Neuronal stem cell (in vitro differentiated cells): ENCODE measurements around the gene N4BP2L1.

Experiments used
- DNase-seq: peaks from one replicate; pipeline ENCODE4 v3.0.0-alpha.2; 2013; ENCODE audit warnings: low spot score
- H2AFZ ChIP-seq: one replicate; pipeline ENCODE4 v1.6.1; 2013; ENCODE audit warnings: mild to moderate bottlenecking, low read length, inconsistent platforms
- H2AK5ac ChIP-seq: 2 replicates; pipeline ENCODE4 v1.6.1; 2013; ENCODE audit warnings: low read depth, mild to moderate bottlenecking, inconsistent platforms, low read length, moderate library complexity, mixed read lengths
- H2BK120ac ChIP-seq: 2 replicates; pipeline ENCODE4 v1.6.1; 2013; ENCODE audit warnings: low read depth, mild to moderate bottlenecking, inconsistent platforms, low read length, moderate library complexity, mixed read lengths
- H2BK12ac ChIP-seq: one replicate; pipeline ENCODE4 v1.6.1; 2013; ENCODE audit warnings: low read length, inconsistent platforms
- H2BK15ac ChIP-seq: 2 replicates; pipeline ENCODE4 v1.6.1; 2013; ENCODE audit warnings: mild to moderate bottlenecking, low read length, inconsistent platforms, mixed read lengths
- H2BK5ac ChIP-seq: one replicate; pipeline ENCODE4 v1.6.1; 2013; ENCODE audit warnings: inconsistent platforms, mild to moderate bottlenecking, low read length, moderate library complexity
- H3K14ac ChIP-seq: one replicate; pipeline ENCODE4 v1.6.1; 2013; ENCODE audit warnings: low read length, inconsistent platforms
- H3K18ac ChIP-seq: 2 replicates; pipeline ENCODE4 v1.6.1; 2013; ENCODE audit warnings: low read length, inconsistent platforms
- H3K23ac ChIP-seq: 2 replicates; pipeline ENCODE4 v1.6.1; 2013; ENCODE audit warnings: low read depth, mild to moderate bottlenecking, mixed read lengths, low read length, inconsistent platforms; ENCODE audit not compliant: poor library complexity
- H3K27ac ChIP-seq: replicated peaks from 3 replicates; pipeline ENCODE4 v1.5.1; 2013; ENCODE audit warnings: low read length, inconsistent platforms
- H3K27me3 ChIP-seq, 3 experiments: 2 replicates each; pipeline ENCODE4 v1.6.1; 2013; ENCODE audit warnings: low read length in 3 of 3, mild to moderate bottlenecking in 2 of 3, inconsistent platforms in 1 of 3, low read depth in 1 of 3, mixed read lengths in 1 of 3, moderate library complexity in 1 of 3; ENCODE audit not compliant: control insufficient read depth in 3 of 3, insufficient read depth in 3 of 3
- H3K36me3 ChIP-seq, 2 donors: replicated peaks in 1 of 2; 2 replicates each; pipeline ENCODE4 v1.6.1; 2013; ENCODE audit warnings: low read length in 2 of 2; ENCODE audit not compliant: control insufficient read depth in 2 of 2, insufficient read depth in 2 of 2
- H3K4ac ChIP-seq: 2 replicates; pipeline ENCODE4 v1.6.1; 2013; ENCODE audit warnings: inconsistent platforms, mild to moderate bottlenecking, low read length, moderate library complexity
- H3K4me1 ChIP-seq, 2 donors: 1 replicate in 1 of 2; 2 replicates in 1 of 2; pipeline ENCODE4 v1.6.1; 2013; ENCODE audit warnings: low read length in 2 of 2, low read depth in 1 of 2; ENCODE audit not compliant: control insufficient read depth in 2 of 2, insufficient read depth in 1 of 2
- H3K4me2 ChIP-seq: one replicate; pipeline ENCODE4 v1.6.1; 2013; ENCODE audit warnings: mild to moderate bottlenecking, low read length, inconsistent platforms; ENCODE audit not compliant: insufficient read depth, poor library complexity, severe bottlenecking
- H3K4me3 ChIP-seq, 2 donors: 2 replicates each; pipeline ENCODE4 v1.5.1; 2013; ENCODE audit warnings: low read length in 2 of 2, mild to moderate bottlenecking in 2 of 2, inconsistent platforms in 1 of 2, moderate library complexity in 1 of 2
- H3K79me1 ChIP-seq: one replicate; pipeline ENCODE4 v1.6.1; 2013; ENCODE audit warnings: low read depth, mild to moderate bottlenecking, inconsistent platforms, low read length, moderate library complexity
- H3K9ac ChIP-seq: one replicate; pipeline ENCODE4 v1.6.1; 2013; ENCODE audit warnings: mild to moderate bottlenecking, low read depth, low read length, inconsistent platforms; ENCODE audit not compliant: poor library complexity
- H3K9me3 ChIP-seq, 2 donors: replicated peaks in 1 of 2; 2 replicates each; pipeline versions ENCODE3 to v1.6.1; 2013; ENCODE audit warnings: low read length in 2 of 2, mild to moderate bottlenecking in 2 of 2, inconsistent platforms in 1 of 2, low read depth in 1 of 2, mixed read lengths in 1 of 2, moderate library complexity in 1 of 2; ENCODE audit not compliant: control insufficient read depth in 2 of 2, insufficient read depth in 1 of 2
- H4K8ac ChIP-seq: one replicate; pipeline ENCODE4 v1.6.1; 2013; ENCODE audit warnings: low read depth, mild to moderate bottlenecking, inconsistent platforms, low read length, moderate library complexity
- H4K91ac ChIP-seq: one replicate; pipeline ENCODE4 v1.6.1; 2013; ENCODE audit warnings: low read length, low read depth, mild to moderate bottlenecking, inconsistent platforms; ENCODE audit not compliant: poor library complexity
- WGBS, 2 donors: extraction: QIAGEN DNeasy Blood & Tissue Kit; methylation state at CpG; one replicate each; pipeline ENCODE4 v1.1.7; 2013; ENCODE audit warnings: missing lambda C conversion rate in 2 of 2, mixed read lengths in 1 of 2; ENCODE audit not compliant: insufficient read length in 2 of 2, insufficient replicate concordance in 1 of 2; ENCODE audit errors: extremely low coverage in 2 of 2; 5-methylcytosine and 5-hydroxymethylcytosine counted together

N4BP2L1 gene

GRCh38 chr13:32446220-32446619 is 18.3 kb upstream of the N4BP2L1 start:
- Histone ChIP-seq H3K4ac (no peak overlapping the region), H2BK5ac (no peak overlapping the region), H2BK12ac (no peak overlapping the region), H3K27ac (no peak overlapping the region), H4K91ac (no peak overlapping the region), H3K9me3 (no peaks in the 10 kb centered on the region), H2BK15ac (no peak overlapping the region), H3K4me2 (no peak overlapping the region), H3K14ac (no peak overlapping the region), H3K9ac (no peak overlapping the region), H2AFZ (no peak overlapping the region), H3K23ac (no peak overlapping the region), H4K8ac (no peak overlapping the region), H3K79me1 (no peaks in the 10 kb centered on the region), H3K36me3 (no peaks in the 10 kb centered on the region), H3K18ac (no peak overlapping the region), H2AK5ac (no peak overlapping the region), H3K27me3 (no peaks in the 10 kb centered on the region), H3K4me3 (no peak overlapping the region), H2BK120ac (no peak overlapping the region), H3K4me1 (peaks cover 0 to 5% of the 10 kb centered on the region in 2 donors)
- no peak for DNase-seq
- no CpG with 5 or more reads among the region's 3 CpGs for WGBS, 2 donors

GRCh38 chr13:32445461-32445860 is 17.5 kb upstream of the N4BP2L1 start:
- Histone ChIP-seq H3K9me3 (no peaks in the 10 kb centered on the region), H2BK120ac (no peak overlapping the region), H4K8ac (no peak overlapping the region), H3K23ac (no peak overlapping the region), H3K27me3 (no peaks in the 10 kb centered on the region), H3K79me1 (peaks cover 2% of the 10 kb centered on the region), H2BK5ac (no peak overlapping the region), H2AFZ (no peak overlapping the region), H2BK15ac (no peak overlapping the region), H3K36me3 (no peaks in the 10 kb centered on the region), H3K27ac (no peak overlapping the region), H3K4me3 (no peak overlapping the region), H2AK5ac (no peak overlapping the region), H2BK12ac (no peak overlapping the region), H4K91ac (no peak overlapping the region), H3K9ac (no peak overlapping the region), H3K4me2 (no peak overlapping the region), H3K4ac (no peak overlapping the region), H3K14ac (no peak overlapping the region), H3K4me1 (peaks cover 0 to 5% of the 10 kb centered on the region in 2 donors), H3K18ac (no peak overlapping the region)
- no CpG with 5 or more reads among the region's 2 CpGs for WGBS, 2 donors
- DNase-seq = no peak

GRCh38 chr13:32443111-32443510 is 15.2 kb upstream of the N4BP2L1 start:
- Histone ChIP-seq H3K23ac (no peak overlapping the region), H3K27ac (no peak overlapping the region), H4K91ac (no peak overlapping the region), H2BK120ac (no peak overlapping the region), H2AFZ (no peak overlapping the region), H3K36me3 (no peaks in the 10 kb centered on the region), H4K8ac (no peak overlapping the region), H3K9ac (no peak overlapping the region), H3K4me1 (peaks cover 0 to 5% of the 10 kb centered on the region in 2 donors), H2BK12ac (no peak overlapping the region), H3K4ac (no peak overlapping the region), H3K79me1 (peaks cover 2% of the 10 kb centered on the region), H2BK5ac (no peak overlapping the region), H3K9me3 (no peaks in the 10 kb centered on the region), H3K4me2 (no peak overlapping the region), H3K27me3 (no peaks in the 10 kb centered on the region), H2BK15ac (no peak overlapping the region), H2AK5ac (no peak overlapping the region), H3K14ac (no peak overlapping the region), H3K18ac (no peak overlapping the region), H3K4me3 (no peak overlapping the region)
- WGBS, 2 donors = no CpG with 5 or more reads among the region's 2 CpGs
- DNase-seq = no peak

GRCh38 chr13:32438871-32439270 is 10.9 kb upstream of the N4BP2L1 start:
- H3K4me2 ChIP-seq = no peak overlapping the region
- no peak overlapping the region for H2BK12ac ChIP-seq
- H3K9ac ChIP-seq = no peak overlapping the region
- H2BK5ac ChIP-seq = no peak overlapping the region
- no peaks in the 10 kb centered on the region for H3K27me3 ChIP-seq
- H3K23ac ChIP-seq = no peak overlapping the region
- H2AFZ ChIP-seq = no peak overlapping the region
- no peaks in the 10 kb centered on the region for H3K9me3 ChIP-seq
- no peak overlapping the region for H3K4me3 ChIP-seq
- no peak overlapping the region for H2AK5ac ChIP-seq
- H3K79me1 ChIP-seq = peaks cover 2% of the 10 kb centered on the region
- WGBS, 2 donors = no CpG with 5 or more reads among the region's 4 CpGs
- no peaks in the 10 kb centered on the region for H3K36me3 ChIP-seq
- H3K27ac ChIP-seq = no peak overlapping the region
- no peak overlapping the region for H2BK15ac ChIP-seq
- no peaks in the 10 kb centered on the region for H3K4me1 ChIP-seq
- no peak overlapping the region for H4K8ac ChIP-seq
- no peak overlapping the region for H2BK120ac ChIP-seq
- no peak overlapping the region for H3K14ac ChIP-seq
- H3K18ac ChIP-seq = no peak overlapping the region
- no peak overlapping the region for H3K4ac ChIP-seq
- no peak overlapping the region for H4K91ac ChIP-seq
- DNase-seq = no peak
